OCI-LY3 (cell line): Measurements from ENCODE around the gene OPTC.
"Not testable (repeated sequence)": the region's sequence is repeated elsewhere in the genome, so short reads cannot be mapped to it uniquely, and the experiment has no call there.

Experiments
- H2AFZ ChIP-seq: fragments of 200-600, 300-600 bp; shearing (Covaris generic); 2 replicates; pipeline ENCODE4 v1.6.0; 2014; ENCODE audit warnings: antibody characterized with exemption, low read depth, low read length
- H3K27ac ChIP-seq: fragments of 200-600, 300-600 bp; sonication (generic); 2 replicates; pipeline ENCODE4 v1.5.1; 2014; ENCODE audit warnings: mild to moderate bottlenecking, low read length, moderate library complexity, mixed read lengths
- H3K27me3 ChIP-seq: fragments of 200-600, 300-600 bp; sonication (generic); 2 replicates; pipeline ENCODE4 v1.6.1; 2014; ENCODE audit warnings: low read depth, low read length, mixed read lengths
- H3K36me3 ChIP-seq: fragments of 200-600, 300-600 bp; sonication (generic); replicated peaks from 2 replicates; pipeline ENCODE3; 2014; ENCODE audit warnings: low read depth, low read length, mixed read lengths
- H3K4me1 ChIP-seq: fragments of 300-600, 200-600 bp; sonication (generic); 2 replicates; pipeline ENCODE4 v1.6.1; 2014; ENCODE audit warnings: low read length, mixed read lengths
- H3K4me2 ChIP-seq: fragments of 200-600, 300-600 bp; sonication (generic); 2 replicates; pipeline ENCODE4 v1.6.1; 2014; ENCODE audit warnings: low read length, mixed read lengths
- H3K4me3 ChIP-seq: fragments of 300-600, 200-600 bp; sonication (generic); 2 replicates; pipeline ENCODE4 v1.5.1; 2014; ENCODE audit warnings: antibody characterized with exemption, mild to moderate bottlenecking, low read length, moderate library complexity
- H3K79me2 ChIP-seq: fragments of 300-600, 200-600 bp; shearing (Covaris generic); 2 replicates; pipeline ENCODE4 v1.6.1; 2014; ENCODE audit warnings: mild to moderate bottlenecking, low read length, mixed read lengths
- H3K9ac ChIP-seq: fragments of 300-600, 200-600 bp; shearing (Covaris generic); 2 replicates; pipeline ENCODE4 v1.6.0; 2014; ENCODE audit warnings: mild to moderate bottlenecking, low read length, moderate library complexity
- H3K9me3 ChIP-seq: fragments of 200-600, 300-600 bp; shearing (Covaris generic); 2 replicates; pipeline ENCODE4 v1.6.1; 2014; ENCODE audit warnings: low read length, mixed read lengths; ENCODE audit not compliant: insufficient read depth
- H4K20me1 ChIP-seq: fragments of 200-600, 300-600 bp; sonication (generic); 2 replicates; pipeline ENCODE4 v1.6.1; 2016; ENCODE audit warnings: low read length, mixed read lengths; ENCODE audit not compliant: insufficient read depth
- CTCF ChIP-seq: fragments of 200-600, 300-600 bp; sonication (generic); IDR thresholded peaks from 2 replicates; pipeline ENCODE4 v1.5.1; 2014; ENCODE audit warnings: antibody characterized with exemption, low read length, low read depth
- EZH2phosphoT487 ChIP-seq: fragments of 200-600 bp; shearing (Covaris generic); IDR thresholded peaks from 2 replicates; pipeline ENCODE4 v1.6.1; 2018; ENCODE audit warnings: antibody characterized with exemption, mixed run types, low read depth

OPTC gene

GRCh38 chr1:203493901-203494300, at the start of gene OPTC:
TSS of gene OPTC (plus strand) at chr1:203494153. CDS start at chr1:203496006, 1,853 bp downstream.
- no peaks in the 10 kb centered on the region for H3K4me1 ChIP-seq

GRCh38 chr1:203444171-203444576, 49.8 kb upstream of the OPTC start:
- H3K36me3 ChIP-seq = no peaks in the 10 kb centered on the region
- no peak overlapping the region for H3K4me3 ChIP-seq
- H3K4me1 ChIP-seq = no peaks in the 10 kb centered on the region
- H3K4me2 ChIP-seq = no peak overlapping the region
- no peaks in the 10 kb centered on the region for H3K79me2 ChIP-seq
- TF ChIP-seq CTCF (peak; percentile 13; the same call in 1 of the 2 replicates), EZH2phosphoT487 (no peak)
- H4K20me1 ChIP-seq = no peaks in the 10 kb centered on the region
- H3K9ac ChIP-seq = no peak overlapping the region
- no peaks in the 10 kb centered on the region for H3K9me3 ChIP-seq
- H3K27ac ChIP-seq = no peak overlapping the region
- peaks cover 11% of the 10 kb centered on the region; the same call in 1 of the 2 replicates for H3K27me3 ChIP-seq
- H2AFZ ChIP-seq = no peak overlapping the region

More at GRCh38 chr1:203493901-203494300, at the start of gene OPTC:
- no peak within 1 kb of the TSS for H3K4me3 ChIP-seq
- no peak for TF ChIP-seq CTCF
- TF ChIP-seq EZH2phosphoT487 = no peak
- H3K27ac ChIP-seq = no peak within 1 kb of the TSS
- H4K20me1 ChIP-seq = no peaks in the 10 kb centered on the region
- no peak within 1 kb of the TSS for H3K4me2 ChIP-seq
- H3K27me3 ChIP-seq = peaks cover 30% of the 10 kb centered on the region
- H2AFZ ChIP-seq = no peak within 1 kb of the TSS
- no peaks in the 10 kb centered on the region for H3K9me3 ChIP-seq
- no peaks in the 10 kb centered on the region for H3K79me2 ChIP-seq
- no peak within 1 kb of the TSS for H3K9ac ChIP-seq
- H3K36me3 ChIP-seq = no peaks in the 10 kb centered on the region

- no peak overlapping the region for H3K4me3 ChIP-seq
- H3K9ac ChIP-seq = no peak overlapping the region
- TF ChIP-seq CTCF = no peak
- TF ChIP-seq EZH2phosphoT487 = no peak
- H3K4me2 ChIP-seq = no peak overlapping the region
- peaks cover 3% of the 10 kb centered on the region for H3K4me1 ChIP-seq
- H4K20me1 ChIP-seq = no peaks in the 10 kb centered on the region
- H3K27ac ChIP-seq = no peak overlapping the region
- no peaks in the 10 kb centered on the region for H3K9me3 ChIP-seq
- H3K36me3 ChIP-seq = no peaks in the 10 kb centered on the region
- peaks cover 16% of the 10 kb centered on the region for H3K27me3 ChIP-seq
- H2AFZ ChIP-seq = no peak overlapping the region
- H3K79me2 ChIP-seq = no peaks in the 10 kb centered on the region
Observed at GRCh38 chr1:203447151-203447550, 46.8 kb upstream of the OPTC start.

GRCh38 chr1:203447598-203447997, 46.4 kb upstream of the OPTC start:
- not testable (repeated sequence) for H3K79me2 ChIP-seq, H3K36me3 ChIP-seq, H3K4me2 ChIP-seq, H3K27ac ChIP-seq, H3K9me3 ChIP-seq, H3K9ac ChIP-seq, H2AFZ ChIP-seq, H3K4me1 ChIP-seq, H4K20me1 ChIP-seq, H3K4me3 ChIP-seq
- peaks cover 17% of the 10 kb centered on the region for H3K27me3 ChIP-seq

- no peaks in the 10 kb centered on the region for H4K20me1 ChIP-seq
- no peak overlapping the region for H3K9ac ChIP-seq
- H3K27me3 ChIP-seq = peaks cover 17% of the 10 kb centered on the region
- no peaks in the 10 kb centered on the region for H3K9me3 ChIP-seq
- H3K27ac ChIP-seq = no peak overlapping the region
- no peaks in the 10 kb centered on the region for H3K36me3 ChIP-seq
- peaks cover 17% of the 10 kb centered on the region for H3K4me1 ChIP-seq
- no peak overlapping the region for H2AFZ ChIP-seq
- H3K79me2 ChIP-seq = no peaks in the 10 kb centered on the region
- H3K4me2 ChIP-seq = no peak overlapping the region
- H3K4me3 ChIP-seq = no peak overlapping the region
- TF ChIP-seq CTCF (no peak), EZH2phosphoT487 (no peak)
Observed at GRCh38 chr1:203448521-203449061, 45.4 kb upstream of the OPTC start.
